Measurements from ENCODE around the gene ANKLE2. TPM values are rescaled to one million over a fixed set of nuclear protein-coding genes. Genes with fewer than 3 reads are reported as not detected.

The ANKLE2 gene
- total RNA-seq, 1 donor, result 63.0 TPM

- Histone ChIP-seq H3K4me1 (ENCODE audit: insufficient read depth, low read length) (no peaks in the 10 kb centered on the region), H3K9me3 (ENCODE audit: low read depth, low read length) (no peaks in the 10 kb centered on the region), H3K27me3 (ENCODE audit: insufficient read depth, low read length) (no peaks in the 10 kb centered on the region), H3K4me3 (ENCODE audit: low read length) (no peak overlapping the region)
Measured at GRCh38 chr12:132675757-132676432, 85.7 kb downstream of the ANKLE2 start.

Other genes with a start within 250 kb of the ANKLE2 start
- not detected for gene LRCOL1, start 151.2 kb downstream of the ANKLE2 start, total RNA-seq
- gene P2RX2, start 143.1 kb downstream of the ANKLE2 start, total RNA-seq, result 0.10 TPM
- 19.6 TPM for gene POLE, start 74.5 kb downstream of the ANKLE2 start, total RNA-seq
- gene PXMP2, start 74.2 kb downstream of the ANKLE2 start, total RNA-seq, result 3.0 TPM
- 13.9 TPM for gene PGAM5, start 51.0 kb downstream of the ANKLE2 start, total RNA-seq
- 21.9 TPM for gene GOLGA3, start 67.0 kb upstream of the ANKLE2 start, total RNA-seq
- gene CHFR, start 125.8 kb upstream of the ANKLE2 start, total RNA-seq, result 51.2 TPM
- 2.5 TPM for gene ZNF605, start 194.5 kb upstream of the ANKLE2 start, total RNA-seq
- gene ZNF26, start 224.5 kb upstream of the ANKLE2 start, total RNA-seq, result 42.8 TPM

All from mononuclear cell (primary cell).